OCI-LY1 (cell line): Measurements from ENCODE around the gene FNIP2.

Source experiments
- H2AFZ ChIP-seq: fragments of 200-600 bp; sonication (generic), shearing (Covaris generic); 2 replicates; pipeline ENCODE4 v1.6.0; 2014; ENCODE audit warnings: antibody characterized with exemption, mild to moderate bottlenecking, low read length
- H3F3A ChIP-seq: fragments of 200-600 bp; sonication (generic), shearing (Covaris generic); 2 replicates; pipeline ENCODE4 v1.6.0; 2014; ENCODE audit warnings: mild to moderate bottlenecking, antibody characterized with exemption, low read length, moderate library complexity; ENCODE audit not compliant: insufficient read depth
- H3K27ac ChIP-seq: fragments of 200-600 bp; sonication (generic); 2 replicates; pipeline ENCODE4 v1.5.1; 2014; ENCODE audit warnings: low read length, mixed run types, mild to moderate bottlenecking, low read depth; ENCODE audit not compliant: poor library complexity, severe bottlenecking
- H3K27me3 ChIP-seq: fragments of 200-600 bp; sonication (generic); 2 replicates; pipeline ENCODE4 v1.6.0; 2014; ENCODE audit warnings: antibody characterized with exemption, mild to moderate bottlenecking, low read length, moderate library complexity; ENCODE audit not compliant: insufficient read depth
- H3K36me3 ChIP-seq: fragments of 200-600 bp; sonication (generic); 2 replicates; pipeline ENCODE4 v1.6.1; 2014; ENCODE audit warnings: mild to moderate bottlenecking, antibody characterized with exemption, low read length, moderate library complexity, mixed read lengths; ENCODE audit not compliant: insufficient read depth
- H3K4me1 ChIP-seq: fragments of 200-600 bp; sonication (generic); 2 replicates; pipeline ENCODE4 v1.5.1; 2014; ENCODE audit warnings: mild to moderate bottlenecking, low read length, moderate library complexity; ENCODE audit not compliant: insufficient read depth, severe bottlenecking
- H3K4me2 ChIP-seq: fragments of 200-600 bp; sonication (generic), shearing (Covaris generic); 2 replicates; pipeline ENCODE4 v1.6.1; 2014; ENCODE audit warnings: low read length
- H3K4me3 ChIP-seq: fragments of 200-600 bp; sonication (generic); 2 replicates; pipeline ENCODE4 v1.5.1; 2014; ENCODE audit warnings: low read length, low read depth, mild to moderate bottlenecking, mixed read lengths; ENCODE audit not compliant: poor library complexity, severe bottlenecking
- H3K79me2 ChIP-seq: fragments of 200-600 bp; shearing (Covaris generic); 2 replicates; pipeline ENCODE4 v1.6.1; 2016; ENCODE audit warnings: mixed run types, low read length, mixed read lengths; ENCODE audit not compliant: insufficient read depth
- H3K9ac ChIP-seq: fragments of 200-600 bp; sonication (generic), shearing (Covaris generic); 2 replicates; pipeline ENCODE4 v1.6.1; 2014; ENCODE audit warnings: mild to moderate bottlenecking, low read length, mixed read lengths
- H3K9me2 ChIP-seq: fragments of 200-600 bp; sonication (generic), shearing (Covaris generic); 2 replicates; pipeline ENCODE4 v1.6.1; 2014; ENCODE audit warnings: low read depth, mild to moderate bottlenecking, low read length, mixed read lengths
- H3K9me3 ChIP-seq: fragments of 200-600 bp; shearing (Covaris generic); 2 replicates; pipeline ENCODE4 v1.6.1; 2014; ENCODE audit warnings: low read length, mixed read lengths
- H4K20me1 ChIP-seq: fragments of 200-600 bp; sonication (generic), shearing (Covaris generic); 2 replicates; pipeline ENCODE4 v1.6.0; 2016; ENCODE audit warnings: mild to moderate bottlenecking, low read length; ENCODE audit not compliant: insufficient read depth
- CTCF ChIP-seq: fragments of 200-600 bp; sonication (generic), shearing (Covaris generic); IDR thresholded peaks from 2 replicates; pipeline ENCODE4 v1.5.1; 2017; ENCODE audit warnings: mild to moderate bottlenecking, antibody characterized with exemption, low read length, moderate library complexity, mixed read lengths
- EZH2 ChIP-seq: fragments of 200-600 bp; sonication (generic), shearing (Covaris generic); IDR thresholded peaks from 2 replicates; pipeline ENCODE4 v1.8.0; 2017; ENCODE audit warnings: borderline replicate concordance, mixed run types, mild to moderate bottlenecking, antibody characterized with exemption, low read length, moderate library complexity, mixed read lengths

The FNIP2 gene

GRCh38 chr4:158810487-158811215, 41.8 kb downstream of the FNIP2 start:
- Histone ChIP-seq H3F3A (no peaks in the 10 kb centered on the region), H3K4me2 (no peak overlapping the region), H3K9me3 (no peaks in the 10 kb centered on the region), H3K4me3 (no peak overlapping the region), H3K9ac (no peak overlapping the region), H3K4me1 (peaks cover 15% of the 10 kb centered on the region), H3K27me3 (no peaks in the 10 kb centered on the region), H3K36me3 (no peaks in the 10 kb centered on the region), H4K20me1 (no peaks in the 10 kb centered on the region), H3K9me2 (no peaks in the 10 kb centered on the region), H3K79me2 (no peaks in the 10 kb centered on the region), H2AFZ (no peak overlapping the region), H3K27ac (no peak overlapping the region)
- TF ChIP-seq CTCF (no peak), EZH2 (no peak)

DNA sequence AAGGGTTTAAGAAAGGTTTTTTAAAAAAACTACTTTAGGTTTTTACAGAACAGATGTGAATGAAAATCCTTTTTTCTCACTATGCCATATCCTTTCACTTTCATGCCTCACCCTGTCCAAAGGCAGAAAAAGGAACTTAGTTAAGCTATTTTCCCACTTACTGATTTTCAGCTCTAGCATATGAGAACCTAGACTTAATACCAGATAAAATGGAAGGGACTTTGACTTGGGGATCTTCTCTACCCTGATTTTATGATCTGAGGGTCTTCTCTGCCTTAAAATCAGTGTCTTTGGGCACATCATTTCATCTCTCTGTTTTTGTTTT, 42.4 kb downstream of the FNIP2 start:
- no peak overlapping the region for H3K27ac ChIP-seq

DNA sequence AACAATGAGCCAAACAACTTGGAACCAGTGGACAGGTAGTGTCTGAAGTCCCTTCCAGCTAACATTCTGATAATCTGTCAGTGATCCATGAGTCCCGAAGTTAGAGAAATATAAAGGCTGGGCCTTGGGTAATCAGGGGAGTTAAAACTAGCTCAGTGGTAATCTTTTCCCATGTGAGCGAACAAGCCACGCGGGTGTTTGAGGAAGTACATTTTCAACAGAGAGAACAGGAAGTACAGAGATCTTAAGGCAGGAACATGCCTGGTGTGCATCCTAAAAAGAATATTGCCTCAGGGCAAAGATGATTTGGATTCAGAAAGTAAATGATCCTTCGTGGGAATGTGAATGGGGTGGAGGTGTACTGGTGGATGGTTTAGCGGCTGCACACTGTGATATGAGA, 42.9 kb downstream of the FNIP2 start:
- Histone ChIP-seq H3K4me1 (peaks cover 15% of the 10 kb centered on the region), H3K9me3 (no peaks in the 10 kb centered on the region), H3K4me3 (no peak overlapping the region), H3K27ac (no peak overlapping the region), H4K20me1 (no peaks in the 10 kb centered on the region), H3K79me2 (no peaks in the 10 kb centered on the region), H3K27me3 (no peaks in the 10 kb centered on the region), H3K36me3 (no peaks in the 10 kb centered on the region), H3K4me2 (no peak overlapping the region; the same call in 1 of the 2 replicates), H3K9me2 (no peaks in the 10 kb centered on the region), H3K9ac (no peak overlapping the region), H3F3A (no peaks in the 10 kb centered on the region), H2AFZ (no peak overlapping the region)
- TF ChIP-seq CTCF, result no peak
- TF ChIP-seq EZH2, result no peak

More for the DNA sequence above, 42.4 kb downstream of the FNIP2 start:
- no peaks in the 10 kb centered on the region for H3K9me3 ChIP-seq
- peaks cover 15% of the 10 kb centered on the region for H3K4me1 ChIP-seq
- H3K9me2 ChIP-seq, result no peaks in the 10 kb centered on the region
- no peak overlapping the region for H3K4me3 ChIP-seq
- H4K20me1 ChIP-seq, result no peaks in the 10 kb centered on the region
- H3K27me3 ChIP-seq, result no peaks in the 10 kb centered on the region
- no peak overlapping the region for H3K4me2 ChIP-seq
- H2AFZ ChIP-seq, result no peak overlapping the region
- H3K79me2 ChIP-seq, result no peaks in the 10 kb centered on the region
- no peak overlapping the region for H3K9ac ChIP-seq
- no peaks in the 10 kb centered on the region for H3K36me3 ChIP-seq
- TF ChIP-seq CTCF (no peak), EZH2 (no peak)
- H3F3A ChIP-seq, result no peaks in the 10 kb centered on the region
